Measurements from ENCODE around the gene SPDYE9.
"Not testable (repeated sequence)": the region's sequence is repeated elsewhere in the genome, so short reads cannot be mapped to it uniquely, and the experiment has no call there.

Gene SPDYE9

GRCh38 chr7:73085938-73086337, at the start of gene SPDYE9:
Gene SPDYE9 (minus strand): TSS chr7:73086038. CDS start chr7:73084238, 1,800 bp downstream.
- not testable (repeated sequence) for DNase-seq (ENCODE audit: low read depth)

GRCh38 chr7:73134866-73135265, 49.0 kb upstream of the SPDYE9 start:
- DNase-seq (ENCODE audit: low read depth) = not testable (repeated sequence)

- not testable (repeated sequence) for DNase-seq (ENCODE audit: low read depth)
These were observed 46.9 kb upstream of the SPDYE9 start for GRCh38 chr7:73132651-73133217.

GRCh38 chr7:73130612-73131011, 44.8 kb upstream of the SPDYE9 start:
- not testable (repeated sequence) for DNase-seq (ENCODE audit: low read depth)

- DNase-seq (ENCODE audit: low read depth) = not testable (repeated sequence)
These were observed 38.3 kb upstream of the SPDYE9 start for GRCh38 chr7:73124126-73124525.

- not testable (repeated sequence) for DNase-seq (ENCODE audit: low read depth)
These were observed 37.1 kb upstream of the SPDYE9 start for GRCh38 chr7:73122778-73123447.

- DNase-seq (ENCODE audit: low read depth) = not testable (repeated sequence)
These were observed 32.3 kb upstream of the SPDYE9 start for GRCh38 chr7:73118155-73118554.

- DNase-seq (ENCODE audit: low read depth) = not testable (repeated sequence)
These were observed 28.0 kb downstream of the SPDYE9 start, which contains the start of gene SPDYE11 for GRCh38 chr7:73057811-73058210. Gene SPDYE11 (minus strand): TSS chr7:73057911. CDS start chr7:73056111, 1,800 bp downstream.

- DNase-seq (ENCODE audit: low read depth) = not testable (repeated sequence)
These were observed 56.2 kb downstream of the SPDYE9 start, which contains the start of gene SPDYE8 for GRCh38 chr7:73029666-73030065. Gene SPDYE8 (minus strand): TSS chr7:73029766. CDS start chr7:73027966, 1,800 bp downstream.

Measured in stimulated activated CD8-positive, alpha-beta memory T cell treated with anti-CD3 and anti-CD28 coated beads, Interleukin-12 subunit alpha, Interleukin-12 subunit beta, amount 100 ng/mL, for 4 hours (primary cell).